IPS-NIHi11 (cell line): ENCODE measurements around the gene TTC7B.

ENCODE experiments used
- DNase-seq: peaks from one replicate; pipeline ENCODE4 v3.0.0; 2012; ENCODE audit warnings: mixed read lengths, low spot score

Gene TTC7B

DNA sequence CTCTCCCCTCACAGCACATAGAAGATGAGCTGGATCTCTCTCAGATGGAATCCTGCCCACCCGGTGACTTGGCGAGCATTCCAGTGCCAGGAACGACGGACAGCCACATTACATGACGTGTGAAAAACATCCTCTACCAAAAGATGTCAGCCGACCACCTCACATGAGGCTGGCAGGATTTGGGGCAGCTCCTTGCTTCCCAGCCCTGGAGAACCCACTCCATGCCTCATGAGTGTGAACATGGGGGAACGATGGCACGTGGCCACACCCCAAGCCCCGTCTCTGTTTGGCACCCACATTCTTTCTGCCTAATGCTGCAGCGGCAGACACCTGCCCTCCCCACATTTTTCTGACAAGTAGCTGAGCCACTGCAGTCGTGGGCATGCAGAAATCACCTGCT lies 216.9 kb downstream of the TTC7B start:
- DNase-seq, result no peak

DNA sequence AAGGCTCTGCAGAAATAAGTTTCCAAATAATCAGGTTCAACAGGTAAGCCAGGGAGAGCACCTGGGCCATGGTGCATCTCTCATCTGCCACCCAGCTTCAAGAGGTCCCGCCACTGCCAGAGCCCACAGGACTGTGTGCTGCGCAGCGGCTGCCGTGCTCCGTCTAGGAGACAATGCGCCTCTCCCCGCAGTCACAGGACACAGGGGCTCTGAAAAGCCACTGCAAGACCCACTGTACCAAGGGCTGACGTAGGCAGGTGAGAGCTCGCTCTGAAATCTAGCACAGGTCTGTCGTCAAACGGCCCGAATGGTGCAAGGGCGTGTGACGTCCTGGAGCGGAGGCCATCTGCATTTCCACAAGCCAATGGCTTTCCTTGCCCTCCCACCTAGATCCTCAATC lies 218.3 kb downstream of the TTC7B start:
- no peak for DNase-seq

DNA sequence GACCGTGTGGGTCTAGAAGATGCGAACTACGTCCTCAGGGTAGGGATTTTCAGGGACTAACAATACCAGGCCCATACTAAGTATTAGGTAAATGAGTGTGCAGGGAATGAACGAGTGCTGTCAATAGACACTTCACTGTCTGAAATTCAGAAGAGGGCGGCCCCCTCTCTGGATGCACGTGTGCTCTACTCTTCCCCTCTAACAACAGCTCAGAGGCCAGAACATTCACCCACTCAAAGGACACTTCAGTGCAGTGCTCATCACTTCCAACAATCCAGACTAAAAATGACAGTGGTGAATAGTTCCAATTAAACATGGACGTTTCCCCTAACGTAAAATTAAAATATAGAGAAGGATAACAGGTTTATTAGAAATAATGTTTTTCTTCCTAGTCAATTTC lies 219.5 kb downstream of the TTC7B start:
- no peak for DNase-seq

DNA sequence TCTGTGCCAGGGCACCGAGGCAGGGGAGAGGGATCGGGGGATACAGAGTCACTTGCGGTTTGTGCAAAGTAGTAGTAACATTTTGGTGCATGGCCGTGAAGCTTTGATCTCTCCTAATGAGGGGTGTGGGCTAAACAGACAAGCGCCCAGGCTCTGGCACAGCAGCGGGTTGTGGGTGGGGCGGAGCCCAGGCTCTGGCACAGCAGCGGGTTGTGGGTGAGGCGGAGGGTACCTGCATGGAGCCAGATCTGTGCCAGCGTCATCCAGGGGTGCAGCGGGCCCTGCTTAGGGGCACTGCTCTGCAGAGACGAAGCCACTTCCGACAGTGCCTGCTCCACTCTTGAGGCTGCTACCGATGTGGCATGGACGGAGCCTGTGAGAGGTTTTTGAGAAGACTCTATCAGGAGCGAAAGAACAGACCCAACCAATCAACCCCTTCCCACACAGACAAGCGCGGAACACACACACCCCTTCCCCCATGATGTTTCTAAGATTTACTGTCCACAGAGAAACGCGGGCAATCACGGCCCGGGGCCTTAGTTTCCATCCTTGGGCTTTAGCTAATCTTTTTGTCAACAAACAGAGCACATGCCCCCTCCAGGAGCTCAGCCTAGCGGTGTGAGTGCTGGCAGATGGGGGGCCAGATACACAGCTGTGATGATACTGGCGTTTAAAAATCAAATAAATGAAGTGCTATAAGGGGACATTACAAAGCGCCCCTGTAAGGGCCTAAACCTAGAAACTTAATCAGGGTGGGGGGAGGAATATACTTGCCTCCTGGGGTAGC lies 222.8 kb downstream of the TTC7B start:
- no peak for DNase-seq

DNA sequence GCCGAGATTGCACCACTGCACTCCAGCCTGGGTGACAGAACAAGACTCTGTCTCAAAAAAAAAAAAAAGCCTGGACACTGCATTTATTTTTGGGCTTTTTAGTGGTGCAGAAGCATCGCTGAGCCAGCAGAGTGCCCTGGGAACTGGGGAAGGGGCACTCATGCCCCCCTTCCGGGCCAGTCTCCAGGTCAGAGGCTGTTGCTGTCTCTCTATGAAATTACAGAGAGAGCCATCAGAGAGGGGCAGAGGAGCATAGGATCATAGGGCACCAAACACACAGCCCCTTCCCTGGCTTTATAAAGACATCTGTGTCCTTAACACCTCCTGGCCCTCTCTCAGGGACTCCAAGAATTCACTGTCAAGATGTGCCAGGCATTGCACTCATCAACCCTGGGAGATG lies 223.6 kb downstream of the TTC7B start:
- no peak for DNase-seq

DNA sequence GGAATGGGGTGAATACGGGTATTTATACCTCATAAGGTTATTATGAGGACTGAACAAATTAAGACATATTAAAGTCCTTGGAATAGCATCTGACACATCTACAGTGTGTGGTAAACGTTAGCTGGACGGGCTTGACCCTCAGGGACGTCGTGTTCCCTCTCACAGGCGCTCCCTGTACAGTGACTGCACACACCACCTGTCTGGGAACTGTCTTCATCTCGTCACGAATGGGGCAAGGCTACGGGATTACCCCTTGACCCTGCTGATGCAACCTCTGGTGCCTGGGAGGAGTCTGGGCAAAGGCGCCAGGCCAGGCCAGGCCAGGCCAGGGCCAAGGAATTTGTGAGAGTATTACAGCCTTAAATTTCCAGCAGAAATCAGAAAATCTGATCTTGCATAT lies 228.3 kb downstream of the TTC7B start:
- no peak for DNase-seq

DNA sequence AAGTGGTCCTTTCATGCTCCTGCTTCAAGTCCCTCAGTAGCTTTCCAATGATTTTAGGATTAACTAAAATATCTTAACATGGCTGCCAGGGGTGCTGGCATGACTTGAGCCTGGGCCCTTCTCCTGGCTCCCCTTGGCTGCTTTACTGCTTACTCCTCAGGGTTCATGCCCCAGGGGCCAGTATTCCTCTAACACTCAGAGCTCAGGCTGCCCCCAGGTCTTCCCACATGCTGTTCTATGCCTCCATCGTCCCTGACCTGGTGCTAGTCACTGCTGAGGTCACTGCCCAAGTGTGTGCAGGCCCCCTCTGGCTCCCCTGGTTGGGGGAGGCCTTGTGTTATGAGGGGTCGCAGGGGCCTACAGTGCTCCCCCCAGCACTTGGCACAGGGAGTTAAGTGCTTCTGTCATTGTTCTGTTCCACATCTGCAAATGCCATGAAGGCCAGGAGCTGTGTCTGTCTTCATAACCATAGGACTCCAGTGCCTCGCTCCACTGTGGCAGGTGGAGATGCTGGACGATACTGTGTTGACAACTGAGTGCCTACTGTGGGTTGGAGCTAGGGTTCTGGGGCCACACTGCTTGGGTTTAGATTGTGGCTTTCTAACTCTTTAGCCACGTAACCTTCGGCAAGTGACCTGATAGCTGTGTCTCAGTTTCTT lies 228.8 kb downstream of the TTC7B start:
- no peak for DNase-seq

DNA sequence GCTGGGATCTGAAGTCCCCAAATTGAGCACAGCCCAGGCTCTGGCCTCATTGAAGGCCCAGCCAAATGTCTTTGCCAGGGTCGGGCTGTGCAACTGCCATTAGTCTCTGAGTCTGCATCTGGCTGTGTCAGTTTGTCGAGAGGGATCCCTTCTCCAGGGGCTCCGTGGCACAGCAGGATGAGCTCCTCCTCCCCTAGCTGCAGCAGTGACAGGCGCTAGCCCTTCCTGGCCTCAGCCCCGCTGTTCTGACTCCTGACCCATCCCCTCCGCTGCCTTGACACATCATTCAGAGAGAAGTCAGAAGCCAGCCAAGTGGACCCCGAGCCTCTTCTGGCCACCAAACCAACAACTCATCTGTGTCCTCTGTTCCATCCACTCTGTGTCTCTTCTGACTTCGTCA lies 231.1 kb downstream of the TTC7B start:
- no peak for DNase-seq

DNA sequence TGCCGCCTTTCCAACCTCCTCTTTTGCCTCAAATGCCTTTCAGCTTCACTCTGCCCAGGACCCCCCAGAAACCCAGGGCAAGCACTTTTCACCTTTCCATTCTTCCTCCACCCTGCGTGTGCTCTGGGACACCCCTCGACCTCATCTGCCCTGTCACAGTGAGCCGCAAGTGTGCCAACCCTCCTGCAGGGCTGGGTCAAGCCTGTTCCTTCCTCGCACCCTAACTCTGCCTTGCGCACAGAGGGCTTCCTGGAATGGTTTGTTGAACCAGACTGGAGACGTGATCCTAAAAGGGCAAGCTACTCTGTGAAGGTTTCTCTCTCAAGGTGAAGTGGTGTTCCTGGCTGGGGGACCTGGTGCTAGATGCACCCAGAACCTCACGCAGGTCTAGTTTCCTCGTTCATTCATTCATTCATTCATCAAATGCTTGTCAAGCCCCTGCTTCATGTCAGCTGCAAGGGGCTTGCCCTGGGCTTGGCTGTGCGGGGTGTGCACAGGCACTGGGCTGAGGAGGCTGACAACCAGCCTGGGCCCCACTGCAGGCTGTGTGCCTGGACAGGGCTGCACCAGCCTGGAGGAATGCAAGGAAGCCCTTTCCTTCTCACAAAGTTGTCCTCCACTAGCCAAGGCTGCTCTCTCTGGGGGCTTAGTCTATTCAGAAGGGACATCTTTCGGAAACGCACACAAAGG lies 232.2 kb downstream of the TTC7B start:
- no peak for DNase-seq

DNA sequence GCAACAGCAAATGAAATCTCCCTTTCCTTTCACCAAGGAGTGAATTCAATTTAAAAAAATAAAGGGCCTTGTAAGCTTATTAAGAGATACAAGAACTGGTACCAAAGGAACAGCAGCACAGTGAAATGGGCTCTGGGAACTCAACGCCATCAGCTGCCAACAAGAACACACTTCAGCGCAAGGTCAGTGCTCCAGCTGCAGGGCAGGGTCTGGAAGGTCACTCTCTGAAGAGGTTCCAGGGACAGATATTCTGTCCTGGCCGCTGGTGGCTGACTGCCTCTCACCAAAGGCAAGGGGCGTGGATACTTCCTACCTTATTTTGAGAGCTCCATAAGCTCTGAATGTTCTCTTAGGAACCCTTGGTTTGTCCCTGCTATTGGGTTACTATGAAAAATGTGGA lies 232.8 kb downstream of the TTC7B start:
- DNase-seq, result no peak

DNA sequence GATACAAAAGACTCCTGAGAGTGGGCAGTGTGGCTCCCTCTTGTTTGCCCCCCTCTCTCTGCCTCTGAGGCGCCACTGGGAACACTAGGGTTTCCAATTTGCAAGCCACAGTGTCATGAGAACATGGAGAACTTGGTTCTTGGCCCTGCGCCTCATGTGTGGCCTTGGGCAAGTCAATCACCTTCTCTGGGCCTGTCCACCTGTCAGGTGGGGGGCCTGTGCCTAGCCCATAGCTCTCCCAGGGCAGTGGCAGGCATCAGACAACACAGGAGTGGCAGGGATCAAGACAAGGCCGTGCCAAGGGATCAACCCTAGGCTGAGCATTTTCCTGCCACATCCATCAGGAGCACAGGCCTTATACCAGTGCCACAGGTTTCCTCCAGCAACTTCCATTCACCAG lies 234.1 kb downstream of the TTC7B start:
- no peak for DNase-seq

DNA sequence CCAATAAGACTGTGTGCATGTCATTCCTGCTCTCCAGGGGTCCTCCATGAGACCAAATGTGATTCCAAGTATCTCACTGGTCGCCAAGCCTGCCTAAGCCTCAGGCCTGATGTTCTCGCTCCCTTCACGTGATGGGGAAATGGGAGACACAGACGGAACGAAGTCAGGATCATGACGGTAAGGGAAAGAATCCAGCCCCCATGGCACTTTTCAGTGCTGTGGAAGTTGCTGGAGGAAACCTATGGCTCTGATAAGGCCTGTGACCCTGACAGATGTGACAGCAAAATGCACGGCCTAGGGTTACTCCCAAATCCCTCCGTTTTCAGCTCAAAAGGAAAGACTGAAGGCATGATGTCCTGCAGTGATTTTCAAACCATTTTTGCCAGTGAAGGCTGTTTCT lies 234.5 kb downstream of the TTC7B start:
- DNase-seq, result no peak

DNA sequence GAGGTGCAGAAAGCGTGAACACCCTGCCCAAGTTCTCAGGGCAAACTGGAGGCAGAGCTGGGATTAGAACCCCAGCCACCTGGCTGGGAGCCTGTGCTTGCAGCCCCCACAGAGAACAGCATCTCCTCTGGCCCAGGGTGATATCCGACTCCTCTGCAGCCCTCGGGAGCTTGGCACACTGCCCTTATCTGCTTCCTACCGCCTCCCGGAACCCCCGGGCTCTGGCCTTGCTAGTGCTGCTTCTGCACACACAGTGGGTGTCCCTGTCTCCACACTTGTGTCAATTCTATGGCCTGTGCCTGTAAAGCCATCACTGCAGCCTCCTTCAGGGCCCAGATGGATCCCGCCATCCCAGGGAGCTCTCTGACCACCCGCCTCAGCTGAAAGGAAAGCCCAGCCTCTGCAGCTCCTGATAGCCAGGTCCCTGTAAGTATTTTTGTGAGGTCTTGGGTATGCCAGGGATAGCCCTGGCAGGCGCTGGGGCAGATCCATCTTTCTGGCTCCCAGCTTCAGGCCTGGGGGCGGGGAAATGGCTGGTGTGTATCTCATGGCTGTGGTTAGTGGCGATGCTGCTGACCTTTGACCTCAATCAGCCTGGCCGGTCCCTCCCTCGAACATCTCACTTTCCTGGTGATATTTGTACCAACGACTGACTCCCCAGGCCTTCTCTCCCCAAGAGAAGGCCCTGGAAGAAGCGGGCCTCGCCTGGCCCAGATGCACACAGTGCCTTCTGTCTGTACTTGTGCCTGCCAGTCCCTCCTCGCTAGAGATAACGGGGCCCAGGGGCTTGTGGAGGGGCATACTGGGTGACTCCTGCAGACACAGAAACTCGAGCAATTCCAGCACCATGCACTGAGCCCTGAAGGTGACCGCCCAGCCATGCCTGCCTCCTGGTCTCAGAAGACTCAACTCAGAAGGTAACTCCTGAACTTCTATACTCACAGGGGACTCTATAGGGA lies 235.6 kb downstream of the TTC7B start:
- no peak for DNase-seq

DNA sequence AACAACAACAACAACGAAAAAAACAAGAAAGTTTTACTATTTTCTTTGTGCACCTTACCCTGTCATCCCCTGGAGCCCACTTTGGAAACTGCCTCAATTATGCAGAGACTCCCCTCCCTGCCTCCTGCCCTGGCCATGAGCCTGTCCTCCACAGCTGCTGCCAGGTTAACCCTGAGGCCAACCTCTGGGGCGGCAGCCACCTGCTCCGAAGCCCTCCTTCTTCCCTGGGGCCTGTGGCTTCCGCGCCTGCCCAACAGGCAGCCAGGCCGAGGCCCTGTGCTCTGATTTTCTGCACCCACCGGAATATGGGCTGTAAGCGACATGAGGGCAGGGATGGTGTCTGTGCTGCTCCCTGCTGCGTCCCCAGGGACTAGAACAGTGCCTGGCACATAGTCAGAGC lies 236.4 kb downstream of the TTC7B start:
- DNase-seq, result no peak

DNA sequence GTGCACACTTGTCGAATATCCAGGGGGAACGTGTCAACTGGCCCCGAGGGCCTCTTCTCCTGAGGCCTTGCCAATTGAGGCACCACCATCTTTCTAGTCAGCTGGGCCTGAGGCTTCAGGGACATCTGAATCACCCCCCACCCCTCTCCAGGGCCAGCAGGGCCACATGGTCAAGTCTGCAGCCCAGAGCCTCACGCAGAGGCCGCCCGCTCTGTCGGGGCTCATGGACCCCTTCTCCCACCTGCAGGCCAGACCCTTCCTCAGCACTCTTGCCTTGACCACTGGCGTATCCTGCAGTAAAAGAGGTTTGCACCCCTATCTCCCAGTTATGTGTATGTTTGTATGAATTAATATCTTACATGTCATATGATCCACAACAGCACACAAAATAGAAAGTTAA lies 237.1 kb downstream of the TTC7B start:
- DNase-seq, result no peak

DNA sequence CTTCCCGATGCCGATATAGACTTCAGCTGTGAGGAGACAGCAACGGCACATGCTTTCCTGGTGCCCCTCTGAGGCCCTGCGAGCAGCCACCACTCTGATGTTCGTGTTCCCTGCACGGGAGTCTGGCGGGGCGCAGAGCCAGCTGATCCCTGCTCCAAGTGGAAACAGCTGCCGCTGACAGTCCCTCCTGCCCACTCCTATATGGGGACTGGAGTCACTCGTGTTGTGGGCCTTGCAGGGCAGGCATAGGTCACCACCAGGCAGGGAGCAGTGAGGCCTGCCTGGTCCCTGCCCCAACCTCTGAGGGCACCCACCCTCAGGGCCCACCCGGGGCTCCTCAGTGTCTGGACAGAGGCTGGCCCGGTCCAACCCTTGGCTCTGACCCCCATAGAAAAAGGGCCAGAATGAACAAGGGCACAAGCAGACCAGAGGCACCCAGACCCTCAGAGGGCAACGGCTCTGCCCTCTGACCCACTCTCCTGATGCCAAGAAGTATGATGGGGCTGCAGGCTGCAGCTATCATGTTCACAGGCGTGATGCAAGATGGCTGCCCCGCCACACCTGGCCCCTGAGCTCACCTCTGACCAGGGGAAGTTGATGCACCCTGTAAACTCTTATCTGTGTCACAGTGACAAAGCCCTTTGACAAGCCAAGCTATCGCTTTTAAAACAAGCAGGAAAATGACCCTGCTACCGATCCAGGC lies 237.8 kb downstream of the TTC7B start:
- DNase-seq, result no peak

DNA sequence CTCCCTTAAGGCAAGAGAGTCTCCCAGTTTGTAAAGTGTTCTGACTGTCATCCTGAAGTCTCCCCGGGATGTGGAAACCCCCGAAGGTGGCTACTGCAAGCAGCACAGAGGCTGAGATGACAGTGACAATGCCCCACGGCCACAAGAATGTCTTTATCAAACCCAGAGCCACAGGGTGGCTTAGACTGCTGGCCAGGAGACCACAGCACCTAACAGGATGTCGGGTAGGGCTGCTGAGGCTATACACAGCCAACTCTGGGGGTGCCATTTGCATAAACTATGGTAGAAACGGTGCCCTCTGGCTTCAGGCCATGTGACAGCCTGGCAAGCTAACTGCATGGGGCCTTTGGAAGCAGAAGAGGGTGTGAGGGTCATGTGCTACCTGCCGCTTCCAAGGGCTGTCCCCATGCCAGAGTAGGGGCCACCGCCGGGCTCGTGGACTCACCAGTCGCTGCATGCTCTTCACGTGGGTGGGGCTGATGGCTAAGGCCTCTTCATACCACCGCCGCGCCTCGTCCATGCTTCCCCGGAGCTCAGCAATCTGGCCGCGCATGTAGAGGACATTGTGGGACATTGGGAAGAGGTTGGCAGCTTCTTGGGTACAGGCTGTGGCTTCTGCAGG lies 238.5 kb downstream of the TTC7B start:
- no peak for DNase-seq

DNA sequence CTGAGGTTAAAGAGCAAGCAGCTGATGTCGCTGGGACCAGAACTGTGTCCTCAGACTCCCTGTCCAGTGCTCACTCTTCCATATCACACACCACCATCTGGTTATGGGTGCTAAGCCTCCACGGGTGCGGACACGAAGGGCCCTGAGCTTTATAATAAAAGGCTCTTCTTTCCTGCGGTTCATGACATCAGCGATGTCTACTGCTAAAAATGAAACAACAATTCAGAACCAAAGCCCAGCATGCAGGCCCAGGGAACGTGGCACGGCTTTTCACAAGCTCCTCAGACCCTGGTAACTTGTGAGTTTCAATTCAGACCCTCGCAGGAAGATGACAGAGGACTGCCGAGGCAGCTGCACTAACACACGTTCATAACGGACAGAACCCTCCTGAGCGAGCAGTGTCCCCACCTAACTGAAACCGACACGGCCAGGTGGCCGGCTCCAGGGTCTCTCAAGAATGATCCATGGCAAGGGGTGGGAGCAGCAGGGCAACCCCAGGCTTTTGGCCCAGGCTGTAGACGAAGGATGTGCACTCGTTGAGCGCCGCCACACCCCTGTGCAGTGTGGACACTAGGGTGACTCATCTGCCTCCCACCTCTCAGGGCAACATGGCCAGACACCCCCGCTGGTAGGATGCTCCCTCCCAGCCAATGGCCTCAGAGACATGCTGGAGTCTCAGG lies 239.1 kb downstream of the TTC7B start:
- DNase-seq, result no peak

DNA sequence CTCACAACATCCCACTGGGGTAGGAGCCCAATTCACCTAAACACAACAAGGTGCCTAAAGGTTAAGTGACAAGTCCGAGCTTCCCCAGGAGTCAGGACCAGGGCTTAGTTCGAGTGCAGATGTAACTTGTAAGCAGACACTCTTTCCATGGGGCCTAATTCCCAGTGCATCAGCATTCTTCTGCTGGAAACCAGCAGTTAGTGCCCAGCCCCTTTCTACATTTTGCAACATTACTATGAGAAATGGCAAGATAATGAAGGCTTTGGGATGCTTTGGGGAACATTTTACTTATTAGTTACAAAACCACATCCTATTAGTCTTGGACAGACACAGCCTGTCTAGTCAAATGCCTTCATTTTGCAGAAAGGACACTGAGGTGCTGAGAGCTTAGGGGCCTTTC lies 239.6 kb downstream of the TTC7B start:
- no peak for DNase-seq

DNA sequence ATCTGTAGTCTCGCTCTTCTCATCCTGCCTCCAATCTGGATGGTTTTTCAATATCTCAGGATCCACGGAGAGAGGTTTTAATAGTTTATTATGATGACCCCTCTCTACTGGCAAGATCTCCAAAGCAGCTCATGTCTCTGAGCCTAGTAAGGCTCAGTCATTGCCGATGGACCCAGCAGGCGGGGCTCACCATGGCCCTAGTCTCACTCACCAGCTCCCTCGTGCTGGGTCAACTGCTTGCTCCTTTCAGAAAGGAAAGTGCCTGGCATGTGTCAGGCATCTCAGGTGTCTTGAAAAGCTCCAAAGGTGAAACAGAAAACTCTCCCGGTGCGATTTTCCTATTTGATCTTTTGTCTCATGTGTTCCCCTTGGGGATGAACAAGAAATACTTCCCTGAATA lies 240.4 kb downstream of the TTC7B start:
- DNase-seq, result no peak

DNA sequence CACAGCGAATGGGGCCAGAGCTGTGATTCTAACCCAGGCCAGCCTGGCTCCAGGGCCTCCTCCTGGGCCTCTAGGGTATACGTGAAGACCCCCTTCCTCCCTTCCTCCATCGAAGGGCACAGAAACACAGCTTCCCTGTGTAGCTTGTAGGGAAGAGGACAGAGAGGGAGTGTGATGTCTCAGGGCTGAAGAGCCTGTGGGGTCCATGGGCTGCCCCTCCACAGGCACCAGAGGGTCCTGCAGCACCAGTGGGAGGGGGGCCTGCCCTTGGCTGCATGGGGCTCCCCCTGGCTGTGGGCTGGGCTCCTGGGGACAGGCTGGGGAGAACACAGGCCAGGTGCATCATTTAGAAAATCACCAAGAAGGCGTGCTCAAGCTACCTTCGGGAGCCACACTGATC lies 240.9 kb downstream of the TTC7B start:
- DNase-seq, result no peak
